Inflammatory macrophage (primary cell): ENCODE results near the gene GYPA.
"Not testable (repeated sequence)": the region's sequence is repeated elsewhere in the genome, so short reads cannot be mapped to it uniquely, and the experiment has no call there.

ENCODE experiments used
- DNase-seq, 2 donors: peaks; one replicate each; pipeline ENCODE4 v3.0.0-alpha.2; 2020 to 2022
- total RNA-seq, 18 experiments: gene quantifications; one replicate each; lab custom pipeline; 2026; ENCODE audit warnings: mixed read lengths in 6 of 18, inconsistent platforms in 2 of 18; lab: John Stamatoyannopoulos, UW

Gene GYPA
- total RNA-seq = 0 to 1.5 (median 0) reads per million in 18 experiments

DNA sequence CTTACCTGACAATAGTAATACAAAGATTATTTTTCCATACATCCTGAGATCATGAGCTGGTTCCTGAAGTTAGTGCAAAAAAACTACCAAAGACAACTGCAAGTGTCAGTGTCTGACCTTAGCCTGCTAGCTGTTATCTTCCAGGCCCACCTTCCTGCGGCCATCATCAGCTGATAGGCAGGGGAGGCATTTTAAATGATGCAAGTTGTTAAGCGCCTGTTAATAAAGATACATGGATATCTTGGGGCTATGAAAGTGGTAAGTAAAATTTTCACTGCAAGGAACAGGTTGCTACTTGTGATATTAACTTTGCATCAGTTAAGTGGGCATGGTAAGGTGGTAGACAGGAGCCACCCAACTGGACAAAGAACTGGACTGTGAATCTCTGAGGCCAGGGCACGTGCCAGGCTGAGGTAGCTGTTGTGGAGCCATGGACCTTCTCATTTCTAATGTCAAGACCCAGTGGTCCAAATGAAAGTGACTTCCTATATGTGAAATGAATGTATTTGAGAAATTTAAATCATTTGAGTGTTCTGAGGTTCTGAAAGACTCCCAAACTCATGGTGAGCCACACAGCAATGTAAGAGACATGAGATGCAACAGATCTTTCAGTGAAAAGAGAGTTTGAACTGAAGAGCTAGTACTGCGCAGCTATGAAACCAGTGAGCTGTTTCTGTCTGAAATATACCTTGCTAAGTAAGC lies at the start of gene GYPA:
TSS of gene GYPA (minus strand) at position 125 of the 702 bp plus-strand sequence. CDS start at position 42, 83 bp downstream.
- not testable (repeated sequence) for DNase-seq

DNA sequence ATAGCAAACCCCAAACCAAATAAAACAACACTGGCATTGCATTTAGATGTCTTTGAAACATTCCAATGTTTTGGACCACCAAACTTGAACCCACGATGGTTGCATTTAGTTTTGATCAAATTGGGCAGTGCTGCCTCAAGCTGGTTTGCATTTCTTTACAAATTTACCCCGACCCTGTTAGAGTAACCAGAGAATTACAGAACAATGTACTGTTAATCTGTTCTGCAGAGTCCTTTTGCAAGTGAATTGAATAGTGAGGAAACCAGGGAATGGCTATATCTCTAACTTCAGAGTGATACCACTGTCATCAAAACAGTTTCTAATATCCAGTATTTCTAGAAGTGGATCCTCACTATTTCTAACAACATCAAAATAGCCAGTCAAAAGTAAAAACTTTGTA lies 49.5 kb upstream of the GYPA start:
- no peak for DNase-seq

DNA sequence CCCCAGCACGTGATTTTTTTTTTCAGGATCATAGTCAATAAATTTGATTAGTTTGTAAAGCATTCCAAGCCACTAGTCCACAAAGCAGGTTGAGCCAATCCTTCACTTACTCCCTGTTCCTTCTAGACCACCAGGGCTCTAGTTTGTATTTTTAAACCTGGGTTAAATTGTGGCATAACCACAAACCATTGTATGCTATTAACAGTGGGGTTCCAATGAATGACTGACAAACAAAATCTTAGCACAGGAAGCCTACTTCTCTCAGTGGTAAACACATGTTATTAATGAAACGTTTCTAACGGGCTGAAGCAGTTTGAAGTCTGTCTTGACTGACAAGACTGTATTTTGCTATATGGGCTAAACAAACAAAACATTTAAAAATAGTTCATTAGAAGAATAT lies 48.6 kb upstream of the GYPA start:
- DNase-seq = no peak

DNA sequence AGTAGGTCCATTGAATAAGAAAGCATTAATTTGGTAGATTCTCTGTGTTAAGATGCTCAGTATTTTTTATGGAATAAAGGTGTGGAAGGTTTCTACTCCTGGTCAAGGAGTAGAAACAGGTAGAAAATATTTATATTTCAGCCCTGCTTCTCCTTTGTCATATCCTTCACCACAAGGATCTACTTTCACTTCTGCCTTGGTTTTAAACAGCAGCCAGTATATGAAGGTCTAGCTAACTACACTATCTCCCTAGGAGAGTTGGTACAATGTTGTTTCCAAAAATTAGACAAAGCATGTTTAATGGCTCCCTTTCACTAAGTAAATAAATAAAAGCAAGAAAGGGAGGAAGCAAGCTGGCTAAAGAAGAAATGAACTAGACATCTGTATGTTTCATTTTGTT lies 44.6 kb upstream of the GYPA start:
- no peak for DNase-seq

DNA sequence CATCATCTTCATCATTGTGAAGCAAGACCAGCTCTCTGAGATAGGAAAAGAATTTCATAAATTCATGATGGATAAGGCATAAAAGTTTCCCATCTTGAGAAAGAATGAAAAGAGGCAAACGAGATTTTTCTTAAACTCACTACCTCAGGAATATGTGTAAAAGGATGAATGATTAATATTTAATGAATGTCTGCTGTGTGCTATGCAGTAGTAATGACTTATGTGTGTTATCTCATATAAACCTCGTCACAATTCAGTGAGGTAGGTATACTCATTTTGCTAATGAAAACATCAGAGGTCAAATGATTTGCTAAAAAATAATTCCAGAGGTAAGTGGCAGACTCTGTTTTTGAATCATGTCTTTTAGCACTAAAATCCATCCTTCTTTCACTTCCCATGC lies 42.6 kb upstream of the GYPA start:
- no peak for DNase-seq

DNA sequence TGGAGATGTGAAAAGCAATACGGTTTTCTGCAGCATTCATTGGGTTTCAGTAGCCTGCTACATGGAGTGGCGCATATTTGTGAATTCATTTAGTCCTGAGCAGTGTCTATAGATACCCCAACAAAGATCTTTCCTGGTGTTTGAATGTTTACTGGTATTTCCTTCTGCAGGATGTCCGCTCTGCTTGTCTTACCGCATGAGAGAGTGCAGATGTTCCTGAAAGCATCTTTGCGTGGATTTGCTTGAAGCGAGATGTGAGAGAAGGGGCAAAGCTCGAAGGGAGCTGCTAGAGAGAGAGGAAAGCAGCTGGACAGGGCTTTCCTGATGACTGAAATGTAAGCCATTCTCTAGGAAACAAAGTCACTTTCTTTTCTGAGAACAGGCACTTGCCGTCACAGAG lies 40.9 kb upstream of the GYPA start:
- no peak for DNase-seq

DNA sequence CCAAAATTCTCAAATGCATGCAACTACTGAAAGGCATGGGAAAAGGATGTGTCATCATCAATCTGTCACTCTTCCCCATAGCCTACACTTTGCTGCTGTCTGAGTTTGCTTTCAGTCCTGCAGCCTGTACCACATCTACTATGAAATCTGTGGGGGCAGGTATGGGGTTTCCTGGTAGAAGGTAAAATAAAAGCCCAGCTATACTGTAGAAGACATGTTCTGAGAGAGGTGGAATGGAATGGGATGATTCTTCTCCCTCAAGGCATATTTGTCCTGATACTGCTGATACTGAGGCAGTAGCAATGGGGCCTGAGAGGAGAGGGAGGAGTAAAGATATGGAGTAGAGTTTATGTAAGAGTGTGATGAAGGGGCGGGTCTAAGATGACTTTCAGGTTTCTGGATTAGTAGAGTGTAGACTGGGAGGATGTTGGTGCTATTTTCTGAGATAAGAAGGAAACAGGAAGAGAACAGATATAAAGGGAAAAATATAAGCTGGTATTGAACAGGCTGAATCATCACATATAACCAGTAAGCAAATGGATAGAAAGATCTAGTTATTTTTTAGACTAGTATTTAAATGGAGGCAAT lies 38.7 kb upstream of the GYPA start:
- no peak for DNase-seq

DNA sequence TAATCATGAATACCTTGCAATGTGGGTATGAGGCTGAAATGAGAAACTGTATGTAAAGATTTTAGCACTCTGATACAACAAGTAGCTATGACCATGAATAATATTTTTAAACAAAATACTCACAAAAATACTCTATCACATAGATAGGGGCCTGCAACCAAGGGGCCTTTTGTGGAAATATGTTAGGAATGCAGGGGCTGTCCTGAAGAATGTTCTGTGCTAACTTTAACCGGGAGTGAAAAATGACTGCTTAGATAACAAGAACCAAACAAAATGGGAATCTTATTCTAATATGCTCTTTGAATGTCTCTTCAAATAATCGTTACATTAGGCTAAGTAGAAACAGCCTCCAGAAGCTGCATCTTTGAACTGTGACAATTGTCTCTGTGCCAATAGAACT lies 37.9 kb upstream of the GYPA start:
- no peak for DNase-seq

DNA sequence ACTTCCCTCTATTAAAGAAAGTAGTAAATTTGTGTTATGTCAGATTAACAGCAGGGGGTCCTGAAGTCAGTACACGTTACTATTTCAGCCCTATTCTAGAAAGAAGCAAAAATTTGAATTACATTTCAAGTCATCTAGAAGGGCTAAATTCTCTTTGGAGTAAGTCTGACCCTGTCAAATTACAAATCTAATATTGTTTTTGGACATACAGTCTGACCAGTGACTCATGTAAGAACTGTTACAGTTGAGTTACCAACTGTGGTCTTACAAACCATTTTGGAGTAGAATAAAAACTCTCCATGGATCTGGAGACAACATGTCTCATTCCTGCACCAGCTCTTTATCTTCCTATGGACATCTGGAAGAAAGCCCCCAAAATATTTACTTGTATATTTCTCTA lies 36.0 kb upstream of the GYPA start:
- no peak for DNase-seq

DNA sequence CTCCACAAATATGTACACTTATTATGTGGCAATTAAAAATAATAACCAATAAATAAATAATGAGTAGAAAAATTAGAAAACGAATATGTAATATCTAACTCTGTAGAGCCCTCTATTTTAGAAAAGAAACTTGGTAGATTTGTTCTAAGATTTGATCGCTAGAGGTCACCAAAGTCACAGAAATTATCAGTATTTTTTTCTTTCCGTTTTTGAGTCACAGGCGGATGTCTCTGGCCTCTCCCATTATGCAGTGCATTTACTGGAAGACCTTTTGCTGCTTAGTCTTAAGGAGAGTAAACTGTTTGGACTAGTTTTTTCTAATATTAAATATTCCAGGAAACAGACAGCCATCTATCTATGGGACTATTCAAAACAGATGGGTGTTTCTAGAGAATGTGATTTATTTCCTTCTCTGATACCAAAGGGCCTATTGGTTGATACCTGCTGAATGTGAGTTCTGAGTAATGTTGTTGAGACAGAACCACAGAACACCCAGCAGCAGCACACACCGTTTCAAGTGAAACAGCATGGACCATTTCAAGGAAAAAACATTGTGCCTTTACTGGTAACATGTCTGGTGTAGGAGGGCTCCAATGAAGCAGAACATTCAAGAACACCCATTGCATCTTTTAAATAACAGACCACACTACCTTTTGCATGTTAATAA lies 34.0 kb upstream of the GYPA start:
- peak; percentile 47 to 67 for DNase-seq

DNA sequence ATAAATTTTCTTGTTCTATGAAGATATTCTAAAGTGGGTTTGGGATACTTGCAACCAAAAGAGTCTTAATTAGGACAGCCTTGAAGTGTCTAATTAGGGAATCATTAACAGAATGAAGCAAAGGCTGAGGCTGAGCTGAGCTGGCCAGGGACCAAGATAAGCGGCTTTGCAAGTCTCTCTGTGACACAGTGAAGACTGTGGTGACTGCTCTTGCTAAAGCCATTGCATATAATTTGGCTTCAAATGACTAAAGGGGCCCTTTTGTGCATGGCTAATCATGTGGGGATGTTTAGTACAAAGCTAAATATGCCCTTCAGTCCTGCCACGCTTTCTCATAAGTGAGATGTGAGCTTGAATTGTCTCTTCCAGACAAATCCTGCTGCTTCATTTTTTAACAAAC lies 31.2 kb upstream of the GYPA start:
- no peak for DNase-seq

DNA sequence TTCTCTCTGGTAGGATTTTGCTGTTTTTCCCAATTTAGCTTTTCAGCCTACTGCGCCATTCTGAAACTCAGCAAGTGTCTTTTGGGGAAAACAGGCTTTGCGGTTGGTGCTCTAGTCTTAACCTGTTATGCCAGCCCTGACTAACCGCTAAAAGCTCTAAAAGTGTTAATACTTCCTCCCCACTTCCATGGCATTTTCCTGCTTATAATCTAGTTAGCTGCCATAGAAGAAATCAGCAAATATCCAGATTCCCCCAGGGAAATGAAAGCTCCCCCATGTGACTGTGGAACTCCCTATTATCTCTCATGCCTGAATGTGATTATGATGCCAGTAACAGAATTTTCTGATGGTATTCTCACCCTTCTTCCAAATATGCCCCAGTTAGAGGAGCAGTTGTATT lies 28.7 kb upstream of the GYPA start:
- DNase-seq = no peak

DNA sequence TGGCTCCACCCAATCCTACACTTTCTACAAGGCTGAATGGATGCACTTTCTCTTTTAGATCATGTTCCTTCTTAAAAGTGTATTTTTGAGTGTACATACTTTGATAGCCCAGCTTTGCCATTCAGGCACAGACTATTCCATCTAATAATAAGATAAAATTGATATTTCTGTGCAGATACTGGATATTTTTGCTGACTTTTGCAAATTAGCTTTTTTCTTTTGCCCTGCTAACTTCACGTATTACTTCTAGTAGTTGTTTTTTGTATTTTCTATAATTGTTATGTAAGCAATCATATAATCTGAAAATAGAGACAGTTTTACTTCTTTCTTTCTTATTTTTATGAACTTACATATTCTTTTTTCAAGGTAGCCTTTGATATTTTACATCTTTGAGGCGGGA lies 13.5 kb upstream of the GYPA start:
- no peak for DNase-seq

DNA sequence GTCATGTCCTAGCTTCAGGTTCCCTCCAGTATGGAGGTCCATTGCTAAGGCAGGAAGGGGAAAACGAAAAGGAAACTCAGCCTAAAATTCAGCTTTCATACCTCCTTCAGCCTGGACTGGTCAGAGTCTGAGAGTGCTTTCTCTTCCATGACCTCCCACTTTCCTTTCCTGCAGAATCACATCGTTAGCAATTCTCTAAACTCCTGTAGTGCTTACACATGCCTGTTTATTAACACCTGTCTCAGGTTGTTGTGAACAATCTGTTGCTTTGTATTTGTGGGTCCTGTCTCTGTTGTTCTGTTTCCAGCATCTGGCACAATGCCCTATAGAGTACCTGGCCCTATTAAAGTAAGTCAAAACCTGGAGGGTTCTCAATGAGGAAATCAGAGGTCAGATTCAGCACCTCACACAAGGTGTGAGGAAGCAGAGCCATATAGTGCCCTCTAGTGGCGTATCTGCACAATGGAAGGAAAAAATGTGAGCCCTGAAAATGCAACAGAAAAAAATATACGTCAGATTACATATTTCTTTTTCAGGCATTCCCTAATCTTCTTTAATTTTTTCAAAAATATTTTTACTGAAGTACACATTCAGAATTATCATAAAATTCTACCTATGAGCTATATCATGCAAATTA lies 2.3 kb upstream of the GYPA start:
- DNase-seq = peak in 1 of 2 donors; percentile 5

DNA sequence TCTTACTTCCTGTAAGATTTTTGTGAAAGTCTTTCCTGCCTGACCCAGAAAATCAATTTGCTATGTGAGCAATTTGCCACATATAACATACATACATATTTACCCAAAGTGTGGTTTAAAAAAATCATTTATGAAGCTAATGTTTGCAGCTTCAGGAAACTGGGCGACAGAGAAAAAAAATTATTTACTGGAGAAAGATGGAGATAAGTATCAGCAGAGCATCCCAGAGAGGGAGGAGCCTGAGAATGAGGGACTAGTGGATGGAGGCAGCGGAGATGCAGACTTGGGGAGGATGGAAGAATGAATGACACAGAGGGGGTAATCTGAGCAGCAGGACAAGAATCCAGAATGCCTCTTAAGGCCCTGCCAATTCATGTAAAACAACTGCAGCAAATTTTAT lies 975 bp upstream of the GYPA start:
- DNase-seq = no peak

DNA sequence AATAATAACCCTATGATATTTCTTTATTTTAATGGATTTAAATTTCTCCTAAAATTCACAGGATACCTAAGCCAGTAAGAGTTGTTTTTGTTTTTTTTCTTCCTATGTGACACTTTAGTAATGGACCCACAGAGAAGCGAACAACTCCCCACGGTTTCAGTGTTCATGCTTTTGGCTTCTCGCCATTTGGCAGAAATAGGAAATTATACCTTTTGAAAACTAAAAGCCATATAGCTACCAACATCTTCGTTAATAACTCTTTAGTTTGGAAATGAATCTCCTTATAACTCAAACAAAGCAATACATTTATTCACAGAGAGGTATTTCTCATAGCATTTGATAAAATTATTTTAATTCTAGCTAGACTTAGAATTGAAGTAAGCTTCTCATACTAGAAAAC lies 527 bp downstream of the GYPA start:
- DNase-seq = not testable (repeated sequence)

DNA sequence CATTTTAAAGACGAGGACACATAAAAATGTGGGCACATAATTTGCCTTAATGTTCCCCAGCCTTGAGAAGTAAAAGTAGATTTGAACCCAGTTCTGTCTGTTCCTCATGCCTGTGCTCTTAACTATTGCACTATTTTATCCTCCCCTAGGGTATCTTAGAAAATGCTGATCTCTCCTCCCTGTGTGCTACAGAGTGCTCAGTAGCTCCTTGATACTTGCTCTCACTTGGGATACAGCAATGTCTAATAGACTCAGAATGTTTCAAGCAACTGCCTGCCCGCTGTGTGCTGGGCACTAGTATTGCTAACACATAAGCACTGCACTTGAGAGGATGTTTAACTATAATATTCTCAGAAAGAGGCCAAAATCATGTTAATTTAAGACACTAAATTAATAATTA lies 971 bp downstream of the GYPA start:
- DNase-seq = not testable (repeated sequence)

DNA sequence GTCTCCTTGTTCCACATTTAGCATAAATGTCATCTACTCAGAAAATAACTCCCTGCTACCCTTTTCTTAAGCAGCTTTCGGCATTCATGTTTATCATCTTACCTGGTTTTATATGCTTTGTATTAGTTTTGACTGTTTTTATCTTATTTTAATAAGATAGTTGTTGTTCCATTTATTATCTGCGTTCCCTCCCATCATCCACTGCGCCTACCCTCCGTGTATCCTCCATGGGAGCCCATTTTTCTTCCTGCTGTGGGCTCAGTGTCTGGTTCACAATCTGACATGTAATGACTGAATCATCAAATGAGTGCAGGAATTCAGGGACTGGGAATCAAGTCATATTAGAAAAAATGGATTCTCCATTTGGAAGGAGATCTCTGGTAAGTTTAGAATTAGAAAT lies 2.3 kb downstream of the GYPA start:
- DNase-seq = not testable (repeated sequence)

DNA sequence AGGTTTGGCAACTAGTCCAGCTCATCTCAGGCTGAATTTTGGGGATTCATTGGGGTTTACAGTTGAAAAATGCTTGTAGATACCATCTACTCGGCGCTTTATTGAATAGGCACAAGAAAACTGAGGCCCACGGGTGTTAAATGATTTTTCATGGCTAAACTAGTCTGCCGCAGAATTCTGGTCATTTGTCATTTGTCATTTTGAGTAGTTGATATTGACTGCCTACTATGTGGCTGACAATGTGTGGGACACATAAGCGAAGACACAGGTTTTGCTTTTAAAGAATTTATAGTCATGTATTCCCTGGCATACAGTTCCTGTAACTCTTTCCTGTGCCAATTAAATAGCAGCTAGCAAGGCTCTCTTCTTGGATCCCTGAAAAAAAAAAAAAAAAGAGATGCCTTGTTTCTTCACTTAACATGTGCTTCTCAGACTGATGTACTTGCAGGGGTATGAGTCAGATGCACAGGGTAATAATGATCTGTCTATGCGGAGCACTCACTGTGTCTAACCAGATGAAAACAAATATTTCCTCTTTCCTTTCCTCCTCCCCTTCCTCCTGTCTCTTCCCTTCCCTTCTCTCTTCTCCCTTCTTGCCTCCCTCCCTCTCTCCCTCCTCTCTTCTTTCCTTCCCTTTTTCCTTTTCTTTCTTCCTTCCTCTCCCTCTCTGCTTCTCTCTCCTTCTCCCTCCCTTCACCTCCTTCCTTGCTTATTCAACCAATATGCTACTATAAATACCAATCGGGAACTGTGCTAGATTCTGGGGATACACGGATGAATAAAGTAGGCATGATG lies 3.2 kb downstream of the GYPA start:
- not testable (repeated sequence) for DNase-seq

DNA sequence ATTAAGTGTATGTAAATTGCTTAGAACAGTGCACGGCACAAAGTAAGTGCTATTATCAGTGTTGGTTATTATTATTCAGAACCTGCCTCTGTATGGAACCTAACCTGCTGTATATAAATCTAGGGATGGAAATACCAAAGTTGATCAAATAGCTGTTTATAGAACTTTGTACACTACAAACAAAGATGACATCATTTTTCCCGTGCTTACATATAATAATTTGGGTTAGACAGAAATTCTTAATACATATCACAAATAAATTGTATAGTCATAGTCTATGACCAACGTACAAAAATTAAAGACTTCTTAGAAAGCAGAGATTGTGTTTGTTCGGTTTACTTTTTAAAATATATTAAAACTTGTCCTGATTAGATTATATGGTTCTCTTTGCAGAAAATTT lies 4.3 kb downstream of the GYPA start:
- DNase-seq = not testable (repeated sequence)

DNA sequence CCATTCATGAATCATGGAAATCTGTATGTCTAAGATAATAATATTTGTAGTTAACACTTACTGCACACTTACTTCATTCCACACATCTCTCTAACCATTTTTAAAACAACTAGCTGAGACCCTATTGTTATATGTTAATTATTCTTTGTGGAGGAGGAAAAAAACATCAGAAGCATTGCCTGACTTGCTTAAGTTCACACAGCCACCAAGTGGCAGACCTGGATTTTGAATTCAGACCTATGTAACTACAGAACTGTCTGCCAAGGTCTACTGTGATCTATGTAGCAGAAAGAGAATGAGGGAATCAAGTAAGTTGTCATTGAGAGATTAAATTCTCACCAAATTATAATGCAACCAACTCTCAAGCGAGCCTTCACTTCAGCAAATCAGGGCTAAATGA lies 10.4 kb downstream of the GYPA start:
- not testable (repeated sequence) for DNase-seq

DNA sequence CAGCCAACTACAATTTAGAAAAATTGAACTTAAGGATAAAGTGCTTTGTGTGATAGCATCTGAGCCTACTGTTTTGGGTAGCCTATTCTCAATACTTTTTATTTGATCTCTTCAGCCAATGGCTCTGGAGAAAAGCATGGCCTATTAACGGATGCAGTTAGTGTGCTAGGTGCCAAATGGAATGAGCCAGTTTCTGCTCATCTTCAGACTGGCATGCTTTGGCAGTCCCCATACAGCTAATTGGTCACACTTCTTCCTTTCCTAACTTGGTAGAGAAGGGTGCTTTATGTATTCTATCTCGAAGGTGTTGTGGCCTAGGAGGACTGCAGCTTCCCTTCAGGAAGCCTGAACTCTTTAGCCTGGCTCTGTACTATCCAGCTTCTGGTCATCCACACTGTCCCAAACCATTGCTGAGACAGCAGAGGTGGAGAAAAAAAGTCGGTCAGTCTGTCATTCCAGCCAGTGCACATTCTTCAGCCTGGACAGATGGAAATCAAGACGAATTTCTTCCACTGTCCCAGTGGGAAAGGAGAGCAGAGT lies 11.1 kb downstream of the GYPA start:
- not testable (repeated sequence) for DNase-seq
